GM18870 (cell line): ENCODE measurements around the gene SLC35G3.
"Not testable (repeated sequence)": the region's sequence is repeated elsewhere in the genome, so short reads cannot be mapped to it uniquely, and the experiment has no call there.

Experiments used
- ATAC-seq: cut with Tn5 transposase; IDR thresholded peaks from one replicate; pipeline ENCODE4 v1.9.1; 2021; ENCODE audit warnings: moderate library complexity; ENCODE audit not compliant: unreplicated experiment

Gene SLC35G3

GRCh38 chr17:35212668-35213067 lies 18.5 kb upstream of the SLC35G3 start:
- no peak for ATAC-seq

- ATAC-seq, result no peak
These were observed 16.5 kb upstream of the SLC35G3 start for GRCh38 chr17:35210741-35211140.

- ATAC-seq, result not testable (repeated sequence)
These were observed 8.4 kb upstream of the SLC35G3 start for GRCh38 chr17:35202582-35202981.

- not testable (repeated sequence) for ATAC-seq
These were observed 869 bp upstream of the SLC35G3 start for GRCh38 chr17:35195062-35195461.

GRCh38 chr17:35192708-35193107 lies 1.5 kb downstream of the SLC35G3 start:
- ATAC-seq, result no peak

- ATAC-seq, result no peak
These were observed 3.0 kb downstream of the SLC35G3 start for GRCh38 chr17:35191001-35191695.

GRCh38 chr17:35189291-35189690 lies 4.9 kb downstream of the SLC35G3 start:
- no peak for ATAC-seq

- no peak for ATAC-seq
These were observed 6.1 kb downstream of the SLC35G3 start for GRCh38 chr17:35188111-35188510.

- no peak for ATAC-seq
These were observed 6.7 kb downstream of the SLC35G3 start for GRCh38 chr17:35187481-35187880.

GRCh38 chr17:35185849-35186248 lies 8.3 kb downstream of the SLC35G3 start:
- no peak for ATAC-seq

- no peak for ATAC-seq
These were observed 9.9 kb downstream of the SLC35G3 start for GRCh38 chr17:35184274-35184673.

- ATAC-seq, result no peak
These were observed 10.9 kb downstream of the SLC35G3 start for GRCh38 chr17:35183332-35183731.

GRCh38 chr17:35179379-35179778 lies 14.8 kb downstream of the SLC35G3 start:
- not testable (repeated sequence) for ATAC-seq

- ATAC-seq, result no peak
These were observed 17.3 kb downstream of the SLC35G3 start for GRCh38 chr17:35176897-35177296.

GRCh38 chr17:35175638-35176415 lies 18.4 kb downstream of the SLC35G3 start:
- ATAC-seq, result no peak

- ATAC-seq, result no peak
These were observed 19.3 kb downstream of the SLC35G3 start for GRCh38 chr17:35174835-35175334.

- ATAC-seq, result not testable (repeated sequence)
These were observed 21.9 kb downstream of the SLC35G3 start for GRCh38 chr17:35172321-35172720.

GRCh38 chr17:35171834-35172233 lies 22.4 kb downstream of the SLC35G3 start:
- ATAC-seq, result no peak

GRCh38 chr17:35170968-35171771 lies 23.0 kb downstream of the SLC35G3 start:
- no peak for ATAC-seq

- no peak for ATAC-seq
These were observed 24.3 kb downstream of the SLC35G3 start for GRCh38 chr17:35169835-35170363.

- ATAC-seq, result no peak
These were observed 26.5 kb downstream of the SLC35G3 start for GRCh38 chr17:35167666-35168065.
